Adrenal gland (tissue), 12 donors: Measurements from ENCODE around the gene TMEM266. TPM values are rescaled to one million over a fixed set of nuclear protein-coding genes. Genes with fewer than 3 reads are reported as not detected.
A peak's percentile ranks its signal among the peaks of the same experiment; 100 is the strongest.

Source experiments
- DNase-seq, 7 donors: peaks; one replicate each; pipeline ENCODE4 v3.0.0-alpha.2; 2019 to 2020
- H3K27ac ChIP-seq, 5 donors: fragments of 200-600 bp; sonication (generic) in 4 of 5; 1 replicate in 3 of 5; 2 replicates in 2 of 5; pipeline versions ENCODE4 v1.5.1 to v1.8.0; 2016 to 2020; ENCODE audit warnings: mild to moderate bottlenecking in 1 of 5
- H3K27me3 ChIP-seq: fragments of 200-600 bp; 2 replicates; pipeline ENCODE4 v1.8.0; 2021
- H3K36me3 ChIP-seq, 2 donors: fragments of 200-600 bp; replicated peaks in 1 of 2; 1 replicate in 1 of 2; 2 replicates in 1 of 2; pipeline versions ENCODE4 v1.5.1 to v1.8.0; 2018 to 2022
- H3K4me1 ChIP-seq, 2 donors: fragments of 200-600 bp; replicated peaks in 1 of 2; 1 replicate in 1 of 2; 2 replicates in 1 of 2; pipeline versions ENCODE4 v1.5.1 to v1.8.0; 2018 to 2021
- H3K4me3 ChIP-seq, 4 donors: fragments of 200-600 bp; sonication (generic) in 3 of 4; one replicate each; pipeline ENCODE4 v1.5.1; 2016 to 2018
- H3K9me3 ChIP-seq, 3 donors: fragments of 200-600 bp; sonication (generic) in 1 of 3; replicated peaks in 1 of 3; 1 replicate in 2 of 3; 2 replicates in 1 of 3; pipeline versions ENCODE4 v1.5.1 to v1.8.0; 2016 to 2021
- CTCF ChIP-seq, 6 experiments: fragments of 450-650 bp in 4 of 6; fragments of 200-600 bp in 2 of 6; sonication (generic) in 1 of 6; IDR thresholded peaks; 1 replicate in 5 of 6; 2 replicates in 1 of 6; pipeline versions ENCODE4 v1.5.1 to v1.8.0; 2016 to 2021; ENCODE audit warnings: antibody characterized with exemption in 6 of 6, mild to moderate bottlenecking in 2 of 6, moderate library complexity in 1 of 6
- POLR2A ChIP-seq, 2 donors: fragments of 450-650 bp; IDR thresholded peaks; one replicate each; pipeline ENCODE4 v1.6.1; 2017; ENCODE audit warnings: antibody characterized with exemption in 2 of 2, mild to moderate bottlenecking in 2 of 2, moderate library complexity in 1 of 2
- WGBS, 4 donors: extraction: QIAGEN DNeasy Blood & Tissue Kit in 2 of 4; methylation state at CpG; one replicate each; pipeline versions ENCODE4 v1.1.5 to v1.1.7; 2013 to 2017; 5-methylcytosine and 5-hydroxymethylcytosine counted together
- intact Hi-C, 2 donors: fragments of 100-400 bp; cut with DNase I; formaldehyde crosslinking; loops; one replicate each; pipeline versions ENCODE4 v1.14.1 to v1.15.0; 2022 to 2023
- polyA plus RNA-seq, 3 donors: library from polyadenylated mRNA; stranded (reverse); fragments of 200-250 nt in 2 of 3; fragments of 350-450 nt in 1 of 3; fragmentation: Illumina TruSeq in 1 of 3; extraction: RNeasy Lipid Tissue Mini Kit (QIAGEN cat#74804) in 1 of 3; gene quantifications; one replicate each; pipeline ENCODE4 v1.2.3, GENCODE V29; 2013 to 2014
- total RNA-seq, 9 donors: library from RNA; depleted of rRNA in 4 of 9; stranded (reverse); fragments of >200 nt in 4 of 9; fragments of 120-200 nt in 1 of 9; fragmentation: NEBNext Ultra II Directional in 1 of 9; extraction: Animal tissue kit (Norgen Biotek cat#: 25700) in 1 of 9; gene quantifications; one replicate each; pipeline versions ENCODE4 v1.1.0 to v1.2.4, GENCODE V29; 2013 to 2023
- donor health status: healthy with polysubstance abuse.
- donor health status: Bipolar disorder and iron deficiency.
- donor health status: DM: yes; HTN: yes; CAD: no.
- donor health status: DM: no; HTN: no; CAD: no.
- donor health status: DM: no; HTN: no; CAD: no.
- donor health status: DM: yes; HTN: yes; CAD: no.

TMEM266 gene
- total and polyA plus RNA-seq, 12 donors = 1.3 to 23.1 (median 5.9) TPM

- no peak overlapping the region for H3K27ac ChIP-seq
- no peaks in the 10 kb centered on the region for H3K9me3 ChIP-seq
- DNase-seq = peak in 1 of 7 donors; percentile 8
- TF ChIP-seq CTCF (IDR thresholded peaks at IDR 0.05) (no peak), POLR2A (IDR thresholded peaks at IDR 0.05) (no peak)
- no peaks in the 10 kb centered on the region for H3K36me3 ChIP-seq
- intact Hi-C loops = no loop called here
- WGBS, 4 donors = 63 to 75% (median 65%) methylated on average over 5 of the region's 5 CpGs
- no peaks in the 10 kb centered on the region for H3K27me3 ChIP-seq
- no peaks in the 10 kb centered on the region for H3K4me1 ChIP-seq
- no peak overlapping the region for H3K4me3 ChIP-seq
These were observed 18.6 kb downstream of the TMEM266 start for GRCh38 chr15:76078285-76078877.

- 74 to 90% (median 80%) methylated on average over 2 of the region's 2 CpGs for WGBS, 4 donors
- DNase-seq = no peak
- no peaks in the 10 kb centered on the region for H3K36me3 ChIP-seq
- intact Hi-C loops = no loop called here
- no peak overlapping the region for H3K4me3 ChIP-seq
- no peak for TF ChIP-seq POLR2A (IDR thresholded peaks at IDR 0.05)
- no peak for TF ChIP-seq CTCF (IDR thresholded peaks at IDR 0.05)
- H3K4me1 ChIP-seq = no peaks in the 10 kb centered on the region
- H3K9me3 ChIP-seq = no peaks in the 10 kb centered on the region
- H3K27ac ChIP-seq = no peak overlapping the region
- no peaks in the 10 kb centered on the region for H3K27me3 ChIP-seq
These were observed 24.5 kb downstream of the TMEM266 start for GRCh38 chr15:76084256-76084655.

- Histone ChIP-seq H3K4me1 (peaks cover 0 to 6% of the 10 kb centered on the region in 2 donors), H3K27ac (no peak overlapping the region), H3K27me3 (no peaks in the 10 kb centered on the region), H3K36me3 (no peaks in the 10 kb centered on the region), H3K9me3 (no peaks in the 10 kb centered on the region), H3K4me3 (no peak overlapping the region)
- 47 to 64% (median 60%) methylated on average over 1 to 3 of the region's 3 CpGs; no CpG with 5 or more reads in 1 of the 4 donors for WGBS, 4 donors
- intact Hi-C loops = no loop called here
- DNase-seq = no peak
- TF ChIP-seq CTCF (IDR thresholded peaks at IDR 0.05) = no peak
- no peak for TF ChIP-seq POLR2A (IDR thresholded peaks at IDR 0.05)
These were observed 38.9 kb downstream of the TMEM266 start for GRCh38 chr15:76098685-76099084.

GRCh38 chr15:76099388-76099787 lies 39.6 kb downstream of the TMEM266 start:
- intact Hi-C loops = no loop called here
- 85 to 90% (median 89%) methylated on average over 8 of the region's 8 CpGs for WGBS, 4 donors

More at GRCh38 chr15:76099388-76099787, 39.6 kb downstream of the TMEM266 start:
- Histone ChIP-seq H3K4me1 (peaks cover 0 to 6% of the 10 kb centered on the region in 2 donors), H3K27ac (no peak overlapping the region), H3K36me3 (no peaks in the 10 kb centered on the region), H3K9me3 (no peaks in the 10 kb centered on the region), H3K27me3 (no peaks in the 10 kb centered on the region), H3K4me3 (no peak overlapping the region)
- no peak for DNase-seq
- TF ChIP-seq CTCF (IDR thresholded peaks at IDR 0.05) (no peak), POLR2A (IDR thresholded peaks at IDR 0.05) (no peak)
